H1 (cell line): Measurements from ENCODE around the gene VEPH1. TPM values are rescaled to one million over a fixed set of nuclear protein-coding genes. Genes with fewer than 3 reads are reported as not detected.

Source experiments
- BCL11A ChIP-seq, 2 experiments: IDR thresholded peaks; one replicate each; pipeline ENCODE4 v1.6.1; 2011; ENCODE audit warnings: low read depth in 2 of 2, low read length in 2 of 2, mild to moderate bottlenecking in 2 of 2
- RAD21 ChIP-seq, 2 experiments: IDR thresholded peaks in 1 of 2; conservative IDR thresholded peaks in 1 of 2; 2 replicates each; pipeline ENCODE4 v1.6.1; 2011; ENCODE audit warnings: low read depth in 2 of 2, low read length in 2 of 2, improper control_type of control experiment in 1 of 2, inconsistent platforms in 1 of 2, mild to moderate bottlenecking in 1 of 2, moderate library complexity in 1 of 2
- TCF12 ChIP-seq: IDR thresholded peaks from 2 replicates; pipeline ENCODE4 v1.6.1; 2011; ENCODE audit warnings: low read depth, mild to moderate bottlenecking, low read length
- polyA plus RNA-seq, 7 experiments: library from polyadenylated mRNA; depleted of rRNA in 3 of 7; stranded (reverse) in 5 of 7; unstranded in 2 of 7; fragments of >200 nt in 5 of 7; fragments of 200-250 nt in 2 of 7; gene quantifications; 1 replicate in 5 of 7; 2 replicates in 1 of 7; 4 replicates in 1 of 7; pipeline versions ENCODE4 v1.2.1 to v1.2.3, GENCODE V29; 2011 to 2013; ENCODE audit warnings: missing spikeins in 2 of 7, mixed read lengths in 2 of 7
- total RNA-seq: library from RNA; stranded (reverse); fragmentation: NEBNext Ultra II Directional; extraction: Animal tissue kit (Norgen Biotek cat#: 25700); gene quantifications from 2 replicates; pipeline ENCODE4 v1.2.1, GENCODE V29; 2021

Gene VEPH1
- total and polyA plus RNA-seq, 2 of the 8 experiments (the other 6 are each of a cell fraction or from before 2014, with no cell fraction given), result 12.0 to 18.3 TPM

DNA sequence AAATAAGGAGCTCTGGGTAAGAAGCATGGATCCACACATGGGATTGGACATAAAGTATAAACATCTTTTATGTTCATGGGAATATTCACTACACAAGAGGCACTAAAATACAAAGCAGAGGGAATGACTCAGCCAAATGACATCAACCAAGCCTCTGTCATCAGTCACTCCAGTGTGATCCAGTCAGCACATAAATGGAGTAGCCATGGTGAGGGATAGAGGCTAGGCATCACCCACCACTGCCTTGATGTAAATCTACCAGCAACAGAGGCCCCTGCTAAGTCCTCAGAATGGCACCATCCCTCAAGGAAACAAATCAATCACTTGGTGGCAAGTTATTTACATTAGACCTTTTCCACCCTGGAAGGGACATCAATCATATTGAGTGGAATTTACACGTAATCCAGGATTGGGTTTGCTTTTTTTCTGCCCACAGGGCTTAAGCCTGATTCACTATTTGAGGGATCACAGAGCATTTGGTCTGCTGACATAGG is 27.2 kb downstream of the VEPH1 start (continued):
- TF ChIP-seq TCF12 (no peak), BCL11A (IDR thresholded peaks at IDR 0.05; ENCODE audit: low read depth in 2 of 2, low read length in 2 of 2) (no peak), RAD21 (IDR thresholded peaks at IDR 0.05 in 1 of 2, conservative IDR thresholded peaks at IDR 0.05 in 1 of 2; ENCODE audit: low read depth in 2 of 2, low read length in 2 of 2) (no peak)
